ENCODE data around the gene CRMP1.

GRCh38 chr4:5798946-5799345 lies 93.9 kb downstream of the CRMP1 start:
- TF ChIP-seq EZH2 (IDR thresholded peaks at IDR 0.05; ENCODE audit: borderline replicate concordance, low read depth, low read length, poor library complexity, severe bottlenecking), result no peak
- TF ChIP-seq, protein P1, sequence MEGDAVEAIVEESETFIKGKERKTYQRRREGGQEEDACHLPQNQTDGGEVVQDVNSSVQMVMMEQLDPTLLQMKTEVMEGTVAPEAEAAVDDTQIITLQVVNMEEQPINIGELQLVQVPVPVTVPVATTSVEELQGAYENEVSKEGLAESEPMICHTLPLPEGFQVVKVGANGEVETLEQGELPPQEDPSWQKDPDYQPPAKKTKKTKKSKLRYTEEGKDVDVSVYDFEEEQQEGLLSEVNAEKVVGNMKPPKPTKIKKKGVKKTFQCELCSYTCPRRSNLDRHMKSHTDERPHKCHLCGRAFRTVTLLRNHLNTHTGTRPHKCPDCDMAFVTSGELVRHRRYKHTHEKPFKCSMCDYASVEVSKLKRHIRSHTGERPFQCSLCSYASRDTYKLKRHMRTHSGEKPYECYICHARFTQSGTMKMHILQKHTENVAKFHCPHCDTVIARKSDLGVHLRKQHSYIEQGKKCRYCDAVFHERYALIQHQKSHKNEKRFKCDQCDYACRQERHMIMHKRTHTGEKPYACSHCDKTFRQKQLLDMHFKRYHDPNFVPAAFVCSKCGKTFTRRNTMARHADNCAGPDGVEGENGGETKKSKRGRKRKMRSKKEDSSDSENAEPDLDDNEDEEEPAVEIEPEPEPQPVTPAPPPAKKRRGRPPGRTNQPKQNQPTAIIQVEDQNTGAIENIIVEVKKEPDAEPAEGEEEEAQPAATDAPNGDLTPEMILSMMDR (conservative IDR thresholded peaks at IDR 0.05; ENCODE audit: low read depth, low read length), result no peak

Measured in A673 (cell line).